Measurements from ENCODE around the gene HSD11B1L.

Gene HSD11B1L

DNA sequence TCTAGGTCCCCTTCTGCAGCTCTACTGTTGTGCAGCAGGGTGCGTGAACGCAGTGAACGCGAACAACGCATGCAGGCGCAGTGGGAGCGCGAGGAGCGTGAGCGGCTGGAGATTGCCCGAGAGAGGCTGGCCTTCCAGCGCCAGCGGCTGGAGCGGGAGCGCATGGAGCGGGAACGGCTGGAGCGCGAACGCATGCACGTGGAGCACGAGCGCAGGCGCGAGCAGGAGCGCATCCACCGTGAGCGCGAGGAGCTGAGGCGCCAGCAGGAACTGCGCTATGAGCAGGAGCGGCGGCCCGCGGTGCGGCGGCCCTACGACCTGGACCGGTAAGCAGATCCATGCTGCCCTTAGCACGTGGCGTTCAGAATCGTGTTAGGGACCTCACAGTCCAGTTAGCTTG lies 19.3 kb upstream of the HSD11B1L start:
- Histone ChIP-seq H3K36me3 (peaks cover 97% of the 10 kb centered on the region), H3K9me3 (no peaks in the 10 kb centered on the region), H3K27me3 (no peaks in the 10 kb centered on the region), H3K4me3 (ENCODE audit: low read depth, low read length) (no peak overlapping the region), H3K4me1 (no peaks in the 10 kb centered on the region)
- no peak for TF ChIP-seq CTCF (IDR thresholded peaks at IDR 0.05; ENCODE audit: low read depth, low read length)
- DNase-seq, result no peak

DNA sequence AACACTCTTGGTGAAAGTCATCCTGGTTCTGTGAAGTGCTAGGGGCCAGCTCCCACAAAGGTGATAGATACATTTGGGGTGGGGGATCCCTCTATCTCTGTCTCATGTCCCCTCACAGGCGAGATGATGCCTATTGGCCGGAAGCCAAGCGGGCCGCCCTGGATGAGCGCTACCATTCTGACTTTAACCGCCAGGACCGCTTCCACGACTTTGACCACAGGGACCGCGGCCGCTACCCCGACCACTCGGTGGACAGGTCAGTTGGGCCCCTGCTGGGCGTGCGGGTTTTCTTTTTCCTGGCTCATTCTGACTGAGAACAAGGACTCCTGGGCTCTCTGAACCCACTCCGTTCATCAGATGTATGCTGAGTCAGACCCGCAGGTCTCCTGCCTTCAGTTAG lies 16.9 kb upstream of the HSD11B1L start:
- TF ChIP-seq CTCF (IDR thresholded peaks at IDR 0.05; ENCODE audit: low read depth, low read length), result no peak
- no peaks in the 10 kb centered on the region for H3K9me3 ChIP-seq
- no peak for DNase-seq
- H3K36me3 ChIP-seq, result peaks cover 93% of the 10 kb centered on the region
- H3K4me3 ChIP-seq (ENCODE audit: low read depth, low read length), result no peak overlapping the region
- H3K4me1 ChIP-seq, result no peaks in the 10 kb centered on the region
- no peaks in the 10 kb centered on the region for H3K27me3 ChIP-seq

DNA sequence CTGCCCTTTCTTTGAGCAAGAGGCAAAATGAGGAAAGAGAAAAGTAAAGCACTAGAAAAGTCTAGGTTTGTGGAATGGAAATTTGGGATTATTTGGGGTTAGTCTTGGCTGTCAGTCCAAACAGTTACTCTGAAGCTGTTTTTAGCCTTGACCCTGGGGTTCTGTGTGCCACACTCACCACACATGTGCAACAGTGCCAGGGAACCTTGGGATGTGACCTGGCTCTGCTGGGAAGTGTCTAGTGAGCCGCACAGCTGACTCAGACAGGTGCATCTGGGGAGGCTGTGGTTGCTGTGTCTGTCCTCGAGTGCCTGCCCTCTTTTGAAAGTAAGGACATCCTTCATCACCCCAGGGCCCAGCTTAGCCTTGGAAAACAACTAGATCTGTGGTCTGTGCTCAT lies 16.3 kb upstream of the HSD11B1L start:
- TF ChIP-seq CTCF (IDR thresholded peaks at IDR 0.05; ENCODE audit: low read depth, low read length), result no peak
- DNase-seq, result no peak
- H3K36me3 ChIP-seq, result peaks cover 93% of the 10 kb centered on the region

DNA sequence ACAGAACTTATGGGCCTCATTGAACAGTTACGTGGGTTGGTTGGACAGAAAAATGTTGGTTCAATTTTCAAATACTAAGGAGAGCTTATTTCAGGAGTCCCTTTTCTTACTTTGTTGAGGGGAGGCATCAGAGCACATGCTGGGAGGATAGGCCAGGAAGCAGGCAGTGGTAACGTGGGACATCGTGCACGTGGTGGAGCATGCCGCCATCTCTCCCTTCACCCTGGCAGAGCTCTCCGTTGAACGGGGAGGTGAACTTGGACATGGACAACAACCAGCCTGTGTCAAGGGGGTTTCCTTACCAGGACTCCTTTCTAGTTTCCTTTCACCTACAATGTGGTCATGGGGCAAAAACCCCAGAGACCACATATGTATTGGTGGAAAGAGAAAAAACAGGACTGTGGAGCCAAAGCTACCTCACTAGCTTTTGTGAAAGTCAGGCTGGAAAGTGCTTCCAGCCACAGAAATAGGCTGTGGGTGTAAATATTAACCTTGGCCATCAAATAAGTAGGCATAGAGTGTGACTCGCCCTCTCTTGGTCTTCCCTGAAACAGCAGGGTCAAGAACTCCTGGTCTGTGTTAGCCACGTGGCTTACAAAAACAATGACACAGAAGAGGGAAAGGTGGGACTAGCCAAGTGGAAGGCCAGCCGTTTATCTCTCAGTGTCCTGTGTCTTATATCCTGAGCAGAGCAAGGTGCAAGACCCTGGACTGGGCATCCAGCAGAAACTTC lies 14.9 kb upstream of the HSD11B1L start:
- H3K9me3 ChIP-seq, result no peaks in the 10 kb centered on the region
- no peak overlapping the region for H3K4me3 ChIP-seq (ENCODE audit: low read depth, low read length)
- peaks cover 88% of the 10 kb centered on the region for H3K36me3 ChIP-seq
- H3K27me3 ChIP-seq, result no peaks in the 10 kb centered on the region
- DNase-seq, result no peak
- TF ChIP-seq CTCF (IDR thresholded peaks at IDR 0.05; ENCODE audit: low read depth, low read length), result peak; percentile 29; the same call in 1 of the 2 replicates
- H3K4me1 ChIP-seq, result no peaks in the 10 kb centered on the region

More for the DNA sequence above, 16.3 kb upstream of the HSD11B1L start:
- Histone ChIP-seq H3K9me3 (no peaks in the 10 kb centered on the region), H3K27me3 (no peaks in the 10 kb centered on the region), H3K4me1 (no peaks in the 10 kb centered on the region), H3K4me3 (ENCODE audit: low read depth, low read length) (no peak overlapping the region)

GRCh38 chr19:5666921-5667610 lies 13.8 kb upstream of the HSD11B1L start:
- Histone ChIP-seq H3K9me3 (no peaks in the 10 kb centered on the region), H3K36me3 (peaks cover 88% of the 10 kb centered on the region)
- DNase-seq, result no peak

More at GRCh38 chr19:5666921-5667610, 13.8 kb upstream of the HSD11B1L start:
- Histone ChIP-seq H3K4me3 (ENCODE audit: low read depth, low read length) (no peak overlapping the region), H3K27me3 (no peaks in the 10 kb centered on the region), H3K4me1 (no peaks in the 10 kb centered on the region)
- TF ChIP-seq CTCF (IDR thresholded peaks at IDR 0.05; ENCODE audit: low read depth, low read length), result no peak
